HG02981 (cell line): ENCODE results near the gene NMRAL1.

Experiments
- ATAC-seq: cut with Tn5 transposase; IDR thresholded peaks from one replicate; pipeline ENCODE4 v1.9.1; 2021; ENCODE audit warnings: mild to moderate bottlenecking, moderate library complexity; ENCODE audit not compliant: unreplicated experiment

The NMRAL1 gene

DNA sequence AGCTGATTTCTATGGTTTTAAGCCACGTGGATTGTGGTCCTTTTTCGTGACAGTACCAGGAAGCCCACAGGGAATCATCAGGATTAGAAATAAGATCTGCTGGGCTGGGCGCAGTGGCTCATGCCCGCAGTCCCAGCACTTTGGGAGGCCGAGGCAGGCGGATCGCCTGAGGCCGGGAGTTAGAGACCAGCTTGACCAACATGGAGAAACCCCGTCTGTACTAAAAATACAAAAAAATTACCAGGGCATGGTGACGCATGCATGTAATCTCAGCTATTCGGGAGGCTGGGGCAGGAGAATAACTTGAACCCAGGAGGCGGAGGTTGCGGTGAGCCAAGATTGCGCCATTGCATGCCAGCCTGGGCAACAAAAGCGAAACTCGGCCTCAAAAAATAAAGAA lies 6.5 kb downstream of the NMRAL1 start:
- no peak for ATAC-seq

DNA sequence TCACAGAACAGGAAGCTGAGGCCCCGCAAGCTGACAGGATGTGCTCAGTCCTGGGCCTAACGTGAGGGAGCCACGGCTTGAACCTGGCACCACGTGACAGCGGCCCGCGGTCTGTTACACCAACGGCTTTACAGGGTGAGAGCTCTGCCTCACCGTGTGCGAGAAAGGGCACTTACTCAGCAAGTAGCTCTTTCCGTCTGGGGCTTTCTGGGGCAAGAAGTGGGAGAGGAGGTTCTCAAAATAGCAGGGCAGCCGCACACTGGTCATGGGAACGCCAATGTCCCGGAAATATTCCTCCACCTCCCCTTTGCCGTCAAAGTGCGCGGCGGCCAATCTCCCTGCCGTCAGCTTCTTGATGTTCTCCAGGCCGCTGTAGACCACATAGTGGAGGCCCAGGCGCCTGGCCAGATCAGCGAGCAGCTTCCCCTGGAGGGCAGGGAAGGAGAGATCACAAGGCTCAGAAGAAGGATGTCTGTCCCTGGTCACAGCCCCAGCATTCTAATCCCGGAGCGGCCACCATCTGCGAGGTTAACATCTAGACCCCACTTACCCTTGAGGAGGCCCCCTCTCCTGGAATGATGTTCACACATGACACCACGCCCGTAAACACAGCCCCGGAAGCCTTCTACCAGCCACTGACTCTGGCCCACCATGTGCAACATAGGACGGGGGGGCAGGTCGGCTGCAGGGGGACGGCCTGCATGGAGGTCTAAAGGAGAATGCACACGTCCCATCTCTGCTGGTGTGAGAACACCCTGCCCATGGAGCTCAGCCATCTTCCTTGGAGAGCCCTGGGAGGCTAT lies 8.2 kb downstream of the NMRAL1 start:
- no peak for ATAC-seq

DNA sequence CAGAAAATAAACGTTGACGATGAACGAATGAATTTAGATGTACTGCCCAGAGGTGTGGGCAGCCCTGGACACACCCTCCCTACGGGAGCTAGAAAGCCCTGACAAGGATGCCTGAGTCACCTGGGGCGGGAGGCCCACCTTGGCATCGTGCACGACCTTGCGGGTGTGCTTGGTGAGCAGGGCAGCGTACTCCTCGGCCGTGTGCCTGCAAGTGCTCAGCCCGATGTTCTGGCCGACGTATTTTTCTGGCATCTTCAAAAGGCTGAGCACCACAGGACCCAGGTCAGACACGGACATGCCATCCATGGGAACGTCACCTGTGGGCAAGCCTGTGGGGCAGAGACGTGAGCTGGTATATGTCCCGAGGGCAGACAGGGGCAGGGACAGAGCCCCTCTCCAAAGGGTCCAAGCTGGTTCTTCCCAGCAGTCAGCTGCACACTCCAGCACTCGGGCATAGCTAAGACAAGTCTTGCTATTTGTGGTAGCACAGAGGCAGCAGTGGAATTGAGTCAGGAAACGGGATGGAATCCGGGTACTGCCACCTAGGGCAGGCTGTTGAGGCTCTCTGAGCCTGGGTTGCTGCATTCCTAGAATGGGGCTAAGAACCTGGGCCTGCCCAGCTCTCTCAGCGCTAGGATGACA lies 10.8 kb downstream of the NMRAL1 start:
- no peak for ATAC-seq

DNA sequence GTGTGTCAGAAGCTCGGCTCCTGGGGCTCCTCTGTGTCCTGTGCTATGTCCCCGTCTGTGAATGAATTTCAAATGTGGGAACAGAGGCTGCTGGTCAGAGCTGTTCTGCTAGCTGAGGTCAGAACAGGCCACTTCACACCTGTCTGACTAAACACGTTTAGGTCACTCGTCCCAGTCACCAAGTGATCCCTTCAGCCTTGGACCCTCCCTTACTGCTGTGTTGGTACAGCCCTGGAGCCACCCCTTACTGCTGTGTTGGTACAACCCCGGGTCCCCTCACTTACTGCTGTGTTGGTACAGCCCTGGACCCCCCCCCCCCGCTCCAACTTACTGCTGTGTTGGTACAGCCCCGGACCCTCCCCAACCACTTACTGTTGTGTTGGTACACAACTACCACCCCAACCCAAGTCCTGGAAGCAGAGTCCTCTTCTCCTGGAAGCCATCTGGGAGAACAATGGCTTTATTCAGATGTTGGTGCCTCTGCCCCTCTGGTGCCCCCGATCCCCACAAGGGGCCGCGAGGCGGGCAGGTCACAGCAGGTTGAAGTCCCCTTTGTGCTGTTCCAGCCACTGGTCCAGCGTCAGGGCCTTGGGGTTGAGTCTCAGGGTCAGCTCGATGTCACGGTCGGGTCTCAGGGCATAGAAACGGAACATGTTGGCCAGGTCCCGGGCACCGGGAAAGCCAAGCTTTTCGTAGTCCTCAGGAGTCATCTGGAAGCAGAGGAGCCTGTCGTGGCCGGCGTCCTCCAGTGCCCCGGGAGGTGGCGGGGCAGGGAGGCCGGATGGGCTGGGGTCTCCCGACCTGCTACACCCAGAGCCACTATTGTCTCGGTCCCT lies 13.0 kb downstream of the NMRAL1 start:
- no peak for ATAC-seq

DNA sequence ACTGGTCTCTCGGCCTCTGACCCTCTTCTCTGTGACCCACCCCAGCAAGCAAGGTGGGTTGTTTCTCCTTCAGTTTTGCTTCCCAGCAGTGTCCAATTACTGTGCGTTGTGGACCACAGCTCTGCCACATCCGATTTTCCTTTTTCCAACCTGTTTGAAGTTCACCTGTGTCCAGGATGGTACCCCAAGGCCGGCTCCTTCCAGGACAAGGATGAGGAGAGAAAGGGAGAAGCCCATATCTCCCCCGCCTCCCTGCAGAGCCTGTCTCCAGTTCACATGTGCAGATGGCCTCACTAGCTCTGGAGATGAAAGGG lies 13.5 kb downstream of the NMRAL1 start:
- ATAC-seq: no peak

DNA sequence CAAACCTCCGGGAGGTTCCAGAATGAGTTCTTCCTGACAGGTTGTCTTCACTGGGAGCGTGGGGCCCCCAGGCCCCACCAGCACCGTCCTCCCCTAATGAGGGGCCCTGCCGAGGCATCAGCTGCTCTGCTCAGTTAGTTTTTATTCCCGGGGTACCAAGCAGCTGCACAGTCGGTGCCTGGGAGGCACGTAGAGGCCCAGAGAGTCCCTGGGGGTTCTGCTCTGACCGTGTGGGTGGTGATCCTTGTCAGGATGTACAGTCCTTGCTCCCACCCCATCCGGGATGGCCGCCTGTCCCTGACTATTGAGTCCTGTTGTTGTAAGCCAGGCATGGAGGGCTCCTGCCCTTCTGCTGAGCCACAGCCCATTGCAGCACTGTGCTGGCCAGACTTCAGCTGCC lies 18.5 kb downstream of the NMRAL1 start:
- ATAC-seq: no peak

DNA sequence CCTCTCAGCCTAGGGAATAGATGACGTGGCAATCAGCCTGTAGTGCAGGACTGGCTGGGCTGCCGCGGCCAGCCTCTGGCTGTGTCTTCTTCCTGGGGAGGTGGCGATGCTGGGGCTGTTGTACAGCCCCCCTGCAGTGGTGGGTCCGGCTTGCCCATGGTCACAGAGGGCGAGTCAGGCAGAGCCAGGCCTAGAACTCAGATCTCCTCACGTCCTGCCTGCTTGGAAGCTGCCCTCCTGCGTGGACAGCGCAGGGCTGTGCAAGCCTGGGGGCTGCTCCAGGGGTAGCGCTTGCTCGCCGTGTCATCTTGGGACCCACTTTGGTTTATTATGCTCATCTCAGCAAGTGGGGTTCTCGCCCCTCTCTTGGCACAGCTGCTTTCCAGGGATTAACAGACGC lies 19.3 kb downstream of the NMRAL1 start:
- ATAC-seq: no peak

DNA sequence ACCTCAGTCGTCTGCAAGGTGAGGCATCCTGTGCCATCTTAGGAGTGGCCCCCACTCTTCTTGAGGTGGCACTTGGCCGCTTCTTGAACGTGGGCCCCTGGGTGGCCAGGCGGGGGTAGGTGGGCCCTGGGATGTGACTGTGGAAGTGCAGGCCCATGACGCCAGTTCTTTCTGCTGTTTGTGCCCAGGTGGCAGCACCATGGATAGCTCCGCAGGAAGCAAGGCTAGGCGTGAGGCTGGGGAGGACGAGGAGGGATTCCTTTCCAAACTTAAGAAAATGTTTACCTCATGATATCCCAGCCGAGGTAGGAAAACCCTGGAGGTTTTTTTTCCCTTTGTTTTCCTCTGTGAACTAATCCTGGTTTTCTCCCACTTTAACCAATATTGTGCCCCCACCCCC lies 19.8 kb downstream of the NMRAL1 start:
- ATAC-seq: no peak

DNA sequence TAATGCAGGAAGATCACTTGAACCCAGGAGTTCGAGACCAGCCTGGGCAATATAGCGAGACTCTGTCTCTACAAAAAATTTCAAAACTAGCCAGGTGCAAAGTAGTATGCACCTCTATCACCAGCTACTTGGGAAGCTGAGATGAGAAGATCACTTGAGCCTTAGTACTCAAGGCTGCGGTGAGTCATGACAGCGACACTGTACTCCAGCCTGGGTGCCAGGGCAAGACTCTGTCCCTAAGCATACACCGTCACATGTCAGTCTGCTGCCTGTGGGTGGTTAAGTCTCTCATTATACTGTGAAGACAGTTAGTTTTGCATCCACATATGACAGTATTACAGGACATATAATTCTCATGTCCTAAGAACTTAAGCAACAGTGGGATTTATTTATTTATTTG lies 21.8 kb downstream of the NMRAL1 start:
- ATAC-seq: no peak

DNA sequence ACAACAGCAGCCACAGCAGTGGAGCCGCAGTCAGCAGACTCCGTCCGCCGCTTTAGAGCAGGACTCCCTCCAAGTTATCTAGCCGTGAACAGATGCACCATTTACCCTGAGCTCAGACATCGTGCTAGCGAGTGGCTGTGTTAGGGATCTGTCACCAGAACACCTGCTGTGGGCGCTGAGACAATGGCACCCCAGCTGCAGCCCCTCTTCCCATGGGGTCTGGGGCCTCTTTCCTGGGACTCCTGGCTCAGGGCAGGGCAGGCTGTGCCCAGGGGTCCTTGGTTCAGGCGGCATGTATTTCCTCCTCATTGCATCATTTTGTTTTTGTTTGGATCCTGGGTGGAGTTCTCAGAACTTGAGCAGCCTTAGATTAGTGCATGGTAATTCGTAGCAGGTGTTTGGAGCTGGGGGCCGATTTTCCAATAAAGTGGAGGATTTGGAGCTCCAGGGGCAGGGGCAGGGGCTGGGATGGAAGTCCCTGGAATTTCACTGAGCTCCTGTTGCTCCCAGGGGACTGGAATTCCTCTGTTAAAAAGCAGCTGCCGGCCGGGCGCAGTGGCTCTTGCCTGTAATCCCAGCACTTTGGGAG lies 23.4 kb downstream of the NMRAL1 start:
- no peak for ATAC-seq

DNA sequence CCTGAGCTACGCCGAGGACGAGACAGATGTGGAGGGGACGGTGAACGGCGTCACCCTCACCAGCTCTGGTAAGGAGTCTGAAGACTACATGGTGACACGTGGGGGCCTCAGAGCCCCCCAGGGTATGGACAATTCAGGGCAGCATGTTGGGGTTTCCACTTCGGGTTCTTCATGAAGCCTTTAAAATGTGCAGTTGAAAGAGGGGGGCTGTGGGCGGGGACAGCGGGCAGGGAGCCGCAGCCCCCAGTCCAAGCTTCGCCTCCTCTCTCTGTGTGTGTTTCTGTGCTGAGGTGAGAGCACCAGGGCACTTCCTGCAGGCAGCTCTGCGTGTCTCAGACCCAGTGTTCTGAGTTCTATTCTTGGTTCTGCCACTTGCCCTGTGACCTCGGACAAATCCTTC lies 24.0 kb downstream of the NMRAL1 start:
- ATAC-seq: no peak

DNA sequence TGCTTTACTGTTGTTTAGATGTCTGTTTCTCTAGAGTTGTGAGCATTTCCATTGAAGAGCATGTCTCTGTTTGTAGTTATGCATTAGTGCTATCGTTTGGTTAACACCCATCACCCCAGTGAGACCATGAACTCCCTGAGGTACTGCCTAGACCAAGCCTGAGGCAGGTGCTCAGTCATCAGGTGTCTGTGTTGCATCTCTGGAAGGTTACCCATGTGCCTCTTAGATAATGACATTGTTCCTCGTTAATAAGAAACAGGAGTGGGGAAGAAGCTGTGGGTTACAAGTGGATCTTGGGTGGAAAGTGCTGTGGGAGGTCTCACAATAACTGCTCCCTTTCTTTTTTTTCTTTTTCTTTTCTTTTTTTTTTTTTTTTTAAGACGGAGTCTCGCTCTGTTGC lies 30.4 kb downstream of the NMRAL1 start:
- ATAC-seq: no peak

DNA sequence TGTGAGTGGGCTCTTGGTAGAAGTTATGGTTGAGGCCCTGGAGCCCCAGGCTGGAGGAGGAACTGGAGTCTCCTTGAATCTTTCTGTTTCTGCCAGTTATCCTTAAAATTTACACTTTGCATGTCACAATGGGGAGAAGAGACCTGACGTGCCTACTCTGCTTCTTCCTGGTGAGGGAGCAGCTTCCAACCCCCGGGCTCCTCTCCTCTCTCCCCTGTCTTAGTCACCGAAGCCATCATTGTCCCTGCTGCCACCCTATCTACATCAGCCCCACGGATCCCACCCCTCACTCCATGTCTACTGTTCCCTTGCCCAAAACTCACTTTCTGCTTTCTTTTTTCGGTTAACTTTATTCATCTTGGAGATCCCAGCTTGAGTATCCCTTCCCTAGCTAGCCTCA lies 31.2 kb downstream of the NMRAL1 start:
- ATAC-seq: no peak

DNA sequence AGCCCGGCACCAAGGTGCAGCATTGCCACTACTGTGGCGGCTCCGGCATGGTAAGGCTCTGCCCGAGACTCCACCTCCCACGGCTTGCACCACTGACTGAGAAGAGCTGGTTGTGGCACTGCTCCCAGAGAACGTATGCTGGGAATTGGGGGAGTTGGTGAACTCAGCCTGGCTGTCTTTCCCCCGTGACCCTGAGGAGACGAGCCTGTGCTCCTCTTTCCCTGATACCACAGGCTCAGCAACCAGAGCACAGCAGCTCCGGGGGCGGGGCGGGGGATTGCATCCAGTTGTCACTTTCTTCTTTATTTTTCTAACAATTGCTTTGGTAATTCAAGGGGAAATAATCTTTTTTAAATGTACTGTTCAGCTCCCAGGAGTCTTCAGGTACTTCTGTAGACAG lies 32.1 kb downstream of the NMRAL1 start:
- ATAC-seq: no peak

DNA sequence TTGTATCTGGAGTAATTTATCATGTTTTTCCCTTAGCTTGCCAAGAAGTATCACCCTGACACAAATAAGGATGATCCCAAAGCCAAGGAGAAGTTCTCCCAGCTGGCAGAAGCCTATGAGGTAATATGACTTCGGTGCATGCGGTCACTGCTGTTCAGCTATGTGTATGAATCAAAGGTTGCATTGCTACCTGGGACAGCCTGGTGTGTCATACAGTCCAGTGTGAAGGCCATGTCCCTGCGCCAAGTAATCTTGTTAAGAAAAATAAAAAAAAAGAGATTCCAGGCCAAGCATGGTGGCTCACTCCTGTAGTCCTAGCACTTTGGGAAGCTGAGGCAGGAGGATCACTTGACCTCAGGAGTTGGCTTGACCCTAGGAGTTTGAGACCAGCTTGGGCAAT lies 37.1 kb downstream of the NMRAL1 start:
- ATAC-seq: no peak

DNA sequence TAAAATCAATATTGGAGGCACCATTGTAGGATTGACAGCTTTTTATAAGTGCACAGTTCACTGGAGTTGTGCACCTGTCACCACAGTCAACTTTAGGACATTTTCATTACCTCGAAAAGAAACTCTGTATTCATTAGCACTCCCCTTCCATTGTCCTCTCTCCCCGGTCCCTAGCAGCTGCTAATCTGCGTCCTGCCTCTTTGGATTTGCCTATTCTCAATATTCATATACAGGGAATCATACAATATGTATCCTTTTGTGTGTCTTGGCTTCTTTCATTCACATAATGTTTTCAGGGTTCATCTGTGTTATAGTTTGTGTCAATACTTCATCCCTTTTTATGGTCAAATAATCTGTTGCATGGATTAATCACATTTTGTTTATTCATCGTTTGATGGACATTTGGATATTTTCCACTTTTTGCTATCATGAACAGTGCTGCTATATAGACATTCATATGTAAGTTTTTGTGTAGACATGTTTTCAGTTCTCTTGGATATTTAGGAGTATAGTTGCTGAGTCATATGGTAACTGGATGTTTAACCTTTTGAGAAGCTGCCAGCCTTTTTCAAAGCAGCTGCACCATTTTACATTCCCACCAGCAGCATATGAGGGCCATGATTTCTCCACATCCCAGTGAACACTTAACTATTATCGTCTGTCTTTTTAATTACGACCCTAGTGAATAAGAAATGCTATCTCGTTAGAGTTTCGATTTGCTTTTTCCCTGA lies 38.9 kb downstream of the NMRAL1 start:
- no peak for ATAC-seq

DNA sequence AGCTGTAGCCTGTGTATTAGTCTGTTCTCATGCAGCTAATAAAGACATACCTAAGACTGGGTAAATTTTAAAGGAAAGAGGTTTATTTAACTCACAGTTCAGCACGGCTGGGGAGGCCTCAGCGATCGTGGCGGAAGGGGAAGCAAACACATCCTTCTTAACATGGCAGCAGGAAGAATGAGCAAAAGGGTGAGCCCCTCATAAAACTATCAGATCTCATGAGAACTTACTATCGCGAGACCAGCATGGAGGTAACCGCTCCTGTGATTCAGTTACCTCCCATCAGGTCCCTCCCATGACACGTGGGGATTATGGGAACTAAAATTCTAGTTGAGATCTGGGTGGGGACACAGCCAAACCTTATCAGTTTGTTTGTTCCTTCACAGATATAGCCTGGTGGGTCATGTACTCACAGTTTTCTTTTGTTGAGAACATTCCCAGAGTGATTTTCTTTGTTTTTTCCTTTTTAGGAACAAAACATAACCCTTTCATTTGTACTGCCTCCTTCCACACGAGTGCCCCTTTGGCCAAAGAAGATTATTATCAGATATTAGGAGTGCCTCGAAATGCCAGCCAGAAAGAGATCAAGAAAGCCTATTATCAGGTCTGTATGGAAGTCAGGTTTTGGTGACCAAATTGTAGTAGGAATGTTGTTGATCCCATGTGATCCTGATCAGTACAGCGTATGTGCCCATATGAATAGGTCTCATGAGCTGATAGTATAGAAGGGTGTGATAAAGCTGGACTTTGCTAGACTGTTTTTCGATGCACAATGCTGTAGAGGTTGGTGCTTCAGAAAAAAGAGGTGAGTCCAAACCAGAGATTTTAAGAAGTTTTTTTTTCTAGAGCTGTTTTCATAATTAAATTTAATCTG lies 40.3 kb downstream of the NMRAL1 start:
- no peak for ATAC-seq

DNA sequence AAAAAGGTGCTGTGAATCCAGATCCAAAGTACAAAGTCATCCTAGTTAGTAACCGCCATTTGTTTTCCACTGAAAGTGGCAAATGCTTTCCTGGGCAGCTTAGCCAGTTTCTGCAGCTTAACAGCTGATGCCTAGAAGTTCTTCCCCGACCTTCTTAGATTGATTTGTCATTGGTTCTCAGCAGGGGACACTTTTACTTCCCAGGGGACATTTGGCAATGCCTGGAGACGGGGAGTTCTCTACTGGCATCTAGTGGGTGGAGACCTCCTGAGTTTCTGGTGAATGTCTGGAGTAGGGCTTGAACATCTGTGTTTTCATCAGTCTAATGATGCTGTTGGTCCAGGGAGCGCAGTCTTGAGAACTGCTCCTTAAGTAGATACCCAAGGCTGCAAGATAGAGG lies 41.2 kb downstream of the NMRAL1 start:
- ATAC-seq: no peak

DNA sequence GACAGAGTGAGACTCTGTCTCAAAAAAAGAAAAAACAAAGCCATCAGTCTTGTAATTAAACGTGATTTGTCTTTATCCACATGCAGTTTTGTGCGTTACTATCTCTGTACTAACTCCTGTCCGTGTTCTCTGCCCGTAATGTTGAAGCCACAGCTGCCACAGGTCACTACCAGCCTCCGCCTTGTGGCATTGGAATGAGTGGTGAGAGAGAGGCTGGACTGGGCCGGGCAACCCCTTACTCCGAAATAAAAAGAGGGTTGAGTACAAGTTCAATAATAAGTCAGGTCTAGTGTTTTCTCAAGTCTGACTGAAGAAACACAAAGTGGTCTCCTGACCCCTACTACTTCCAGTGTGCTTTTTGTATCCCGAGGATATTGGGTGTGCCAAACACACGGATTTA lies 43.4 kb downstream of the NMRAL1 start:
- no peak for ATAC-seq

DNA sequence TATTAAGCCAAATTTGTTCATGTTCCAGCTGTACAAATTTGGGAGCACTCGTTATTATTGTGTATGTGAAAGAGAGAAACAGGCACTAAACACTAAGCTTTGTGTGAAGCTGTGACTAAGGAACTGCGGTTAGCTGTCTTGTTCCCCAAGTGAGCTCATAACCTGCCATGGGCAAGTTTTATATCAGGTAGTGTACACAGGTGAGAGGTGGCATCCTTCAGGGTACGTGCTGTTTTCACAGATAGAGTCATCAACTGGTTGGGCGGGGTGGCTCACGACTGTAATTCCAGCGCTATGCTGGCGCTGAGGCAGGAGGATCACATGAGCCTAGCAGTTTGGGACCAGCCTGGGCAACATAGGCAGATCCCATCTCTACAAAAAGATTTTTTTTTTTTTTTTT lies 45.9 kb downstream of the NMRAL1 start:
- no peak for ATAC-seq
